ENCODE data around the gene VTN.

DNA sequence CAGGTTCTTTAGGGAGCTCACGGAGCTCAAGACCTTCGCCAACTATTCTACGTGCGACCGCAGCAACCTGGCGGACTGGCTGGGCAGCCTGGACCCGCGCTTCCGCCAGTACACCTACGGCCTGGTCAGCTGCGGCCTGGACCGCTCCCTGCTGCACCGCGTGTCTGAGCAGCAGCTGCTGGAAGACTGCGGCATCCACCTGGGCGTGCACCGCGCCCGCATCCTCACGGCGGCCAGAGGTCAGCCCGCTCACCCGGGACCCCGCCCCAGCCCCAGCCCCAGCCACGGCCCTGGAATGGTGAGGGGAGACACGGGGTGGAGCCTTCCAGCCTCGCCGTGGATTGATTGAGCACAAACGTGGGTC is 14.9 kb upstream of the VTN start:
- no peak for TF ChIP-seq POLR2AphosphoS5 (IDR thresholded peaks at IDR 0.05; ENCODE audit: low read depth)
- no peak for TF ChIP-seq EZH2phosphoT487 (IDR thresholded peaks at IDR 0.05; ENCODE audit: unreplicated experiment)
- no peak for TF ChIP-seq EZH2 (IDR thresholded peaks at IDR 0.05; ENCODE audit: low read depth, unreplicated experiment)
- TF ChIP-seq CREB1 (CRISPR knock-in tag; IDR thresholded peaks at IDR 0.05; ENCODE audit: low read depth), result no peak
- TF ChIP-seq, protein P1, sequence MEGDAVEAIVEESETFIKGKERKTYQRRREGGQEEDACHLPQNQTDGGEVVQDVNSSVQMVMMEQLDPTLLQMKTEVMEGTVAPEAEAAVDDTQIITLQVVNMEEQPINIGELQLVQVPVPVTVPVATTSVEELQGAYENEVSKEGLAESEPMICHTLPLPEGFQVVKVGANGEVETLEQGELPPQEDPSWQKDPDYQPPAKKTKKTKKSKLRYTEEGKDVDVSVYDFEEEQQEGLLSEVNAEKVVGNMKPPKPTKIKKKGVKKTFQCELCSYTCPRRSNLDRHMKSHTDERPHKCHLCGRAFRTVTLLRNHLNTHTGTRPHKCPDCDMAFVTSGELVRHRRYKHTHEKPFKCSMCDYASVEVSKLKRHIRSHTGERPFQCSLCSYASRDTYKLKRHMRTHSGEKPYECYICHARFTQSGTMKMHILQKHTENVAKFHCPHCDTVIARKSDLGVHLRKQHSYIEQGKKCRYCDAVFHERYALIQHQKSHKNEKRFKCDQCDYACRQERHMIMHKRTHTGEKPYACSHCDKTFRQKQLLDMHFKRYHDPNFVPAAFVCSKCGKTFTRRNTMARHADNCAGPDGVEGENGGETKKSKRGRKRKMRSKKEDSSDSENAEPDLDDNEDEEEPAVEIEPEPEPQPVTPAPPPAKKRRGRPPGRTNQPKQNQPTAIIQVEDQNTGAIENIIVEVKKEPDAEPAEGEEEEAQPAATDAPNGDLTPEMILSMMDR (conservative IDR thresholded peaks at IDR 0.05; ENCODE audit: low read depth in 2 of 2), result no peak
- no peak for TF ChIP-seq STAT1 (IDR thresholded peaks at IDR 0.05; ENCODE audit: unreplicated experiment)
- TF ChIP-seq, protein P2, sequence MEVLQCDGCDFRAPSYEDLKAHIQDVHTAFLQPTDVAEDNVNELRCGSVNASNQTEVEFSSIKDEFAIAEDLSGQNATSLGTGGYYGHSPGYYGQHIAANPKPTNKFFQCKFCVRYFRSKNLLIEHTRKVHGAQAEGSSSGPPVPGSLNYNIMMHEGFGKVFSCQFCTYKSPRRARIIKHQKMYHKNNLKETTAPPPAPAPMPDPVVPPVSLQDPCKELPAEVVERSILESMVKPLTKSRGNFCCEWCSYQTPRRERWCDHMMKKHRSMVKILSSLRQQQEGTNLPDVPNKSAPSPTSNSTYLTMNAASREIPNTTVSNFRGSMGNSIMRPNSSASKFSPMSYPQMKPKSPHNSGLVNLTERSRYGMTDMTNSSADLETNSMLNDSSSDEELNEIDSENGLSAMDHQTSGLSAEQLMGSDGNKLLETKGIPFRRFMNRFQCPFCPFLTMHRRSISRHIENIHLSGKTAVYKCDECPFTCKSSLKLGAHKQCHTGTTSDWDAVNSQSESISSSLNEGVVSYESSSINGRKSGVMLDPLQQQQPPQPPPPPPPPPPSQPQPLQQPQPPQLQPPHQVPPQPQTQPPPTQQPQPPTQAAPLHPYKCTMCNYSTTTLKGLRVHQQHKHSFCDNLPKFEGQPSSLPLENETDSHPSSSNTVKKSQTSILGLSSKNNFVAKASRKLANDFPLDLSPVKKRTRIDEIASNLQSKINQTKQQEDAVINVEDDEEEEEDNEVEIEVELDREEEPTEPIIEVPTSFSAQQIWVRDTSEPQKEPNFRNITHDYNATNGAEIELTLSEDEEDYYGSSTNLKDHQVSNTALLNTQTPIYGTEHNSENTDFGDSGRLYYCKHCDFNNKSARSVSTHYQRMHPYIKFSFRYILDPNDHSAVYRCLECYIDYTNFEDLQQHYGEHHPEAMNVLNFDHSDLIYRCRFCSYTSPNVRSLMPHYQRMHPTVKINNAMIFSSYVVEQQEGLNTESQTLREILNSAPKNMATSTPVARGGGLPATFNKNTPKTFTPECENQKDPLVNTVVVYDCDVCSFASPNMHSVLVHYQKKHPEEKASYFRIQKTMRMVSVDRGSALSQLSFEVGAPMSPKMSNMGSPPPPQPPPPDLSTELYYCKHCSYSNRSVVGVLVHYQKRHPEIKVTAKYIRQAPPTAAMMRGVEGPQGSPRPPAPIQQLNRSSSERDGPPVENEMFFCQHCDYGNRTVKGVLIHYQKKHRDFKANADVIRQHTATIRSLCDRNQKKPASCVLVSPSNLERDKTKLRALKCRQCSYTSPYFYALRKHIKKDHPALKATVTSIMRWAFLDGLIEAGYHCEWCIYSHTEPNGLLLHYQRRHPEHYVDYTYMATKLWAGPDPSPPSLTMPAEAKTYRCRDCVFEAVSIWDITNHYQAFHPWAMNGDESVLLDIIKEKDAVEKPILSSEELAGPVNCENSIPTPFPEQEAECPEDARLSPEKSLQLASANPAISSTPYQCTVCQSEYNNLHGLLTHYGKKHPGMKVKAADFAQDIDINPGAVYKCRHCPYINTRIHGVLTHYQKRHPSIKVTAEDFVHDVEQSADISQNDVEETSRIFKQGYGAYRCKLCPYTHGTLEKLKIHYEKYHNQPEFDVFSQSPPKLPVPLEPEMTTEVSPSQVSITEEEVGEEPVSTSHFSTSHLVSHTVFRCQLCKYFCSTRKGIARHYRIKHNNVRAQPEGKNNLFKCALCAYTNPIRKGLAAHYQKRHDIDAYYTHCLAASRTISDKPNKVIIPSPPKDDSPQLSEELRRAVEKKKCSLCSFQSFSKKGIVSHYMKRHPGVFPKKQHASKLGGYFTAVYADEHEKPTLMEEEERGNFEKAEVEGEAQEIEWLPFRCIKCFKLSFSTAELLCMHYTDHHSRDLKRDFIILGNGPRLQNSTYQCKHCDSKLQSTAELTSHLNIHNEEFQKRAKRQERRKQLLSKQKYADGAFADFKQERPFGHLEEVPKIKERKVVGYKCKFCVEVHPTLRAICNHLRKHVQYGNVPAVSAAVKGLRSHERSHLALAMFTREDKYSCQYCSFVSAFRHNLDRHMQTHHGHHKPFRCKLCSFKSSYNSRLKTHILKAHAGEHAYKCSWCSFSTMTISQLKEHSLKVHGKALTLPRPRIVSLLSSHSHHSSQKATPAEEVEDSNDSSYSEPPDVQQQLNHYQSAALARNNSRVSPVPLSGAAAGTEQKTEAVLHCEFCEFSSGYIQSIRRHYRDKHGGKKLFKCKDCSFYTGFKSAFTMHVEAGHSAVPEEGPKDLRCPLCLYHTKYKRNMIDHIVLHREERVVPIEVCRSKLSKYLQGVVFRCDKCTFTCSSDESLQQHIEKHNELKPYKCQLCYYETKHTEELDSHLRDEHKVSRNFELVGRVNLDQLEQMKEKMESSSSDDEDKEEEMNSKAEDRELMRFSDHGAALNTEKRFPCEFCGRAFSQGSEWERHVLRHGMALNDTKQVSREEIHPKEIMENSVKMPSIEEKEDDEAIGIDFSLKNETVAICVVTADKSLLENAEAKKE (CRISPR knock-in tag; IDR thresholded peaks at IDR 0.05), result no peak
- TF ChIP-seq NANOG (IDR thresholded peaks at IDR 0.05; ENCODE audit: borderline replicate concordance), result no peak
- TF ChIP-seq JUNB (IDR thresholded peaks at IDR 0.05; ENCODE audit: unreplicated experiment), result no peak
- TF ChIP-seq, protein P3, sequence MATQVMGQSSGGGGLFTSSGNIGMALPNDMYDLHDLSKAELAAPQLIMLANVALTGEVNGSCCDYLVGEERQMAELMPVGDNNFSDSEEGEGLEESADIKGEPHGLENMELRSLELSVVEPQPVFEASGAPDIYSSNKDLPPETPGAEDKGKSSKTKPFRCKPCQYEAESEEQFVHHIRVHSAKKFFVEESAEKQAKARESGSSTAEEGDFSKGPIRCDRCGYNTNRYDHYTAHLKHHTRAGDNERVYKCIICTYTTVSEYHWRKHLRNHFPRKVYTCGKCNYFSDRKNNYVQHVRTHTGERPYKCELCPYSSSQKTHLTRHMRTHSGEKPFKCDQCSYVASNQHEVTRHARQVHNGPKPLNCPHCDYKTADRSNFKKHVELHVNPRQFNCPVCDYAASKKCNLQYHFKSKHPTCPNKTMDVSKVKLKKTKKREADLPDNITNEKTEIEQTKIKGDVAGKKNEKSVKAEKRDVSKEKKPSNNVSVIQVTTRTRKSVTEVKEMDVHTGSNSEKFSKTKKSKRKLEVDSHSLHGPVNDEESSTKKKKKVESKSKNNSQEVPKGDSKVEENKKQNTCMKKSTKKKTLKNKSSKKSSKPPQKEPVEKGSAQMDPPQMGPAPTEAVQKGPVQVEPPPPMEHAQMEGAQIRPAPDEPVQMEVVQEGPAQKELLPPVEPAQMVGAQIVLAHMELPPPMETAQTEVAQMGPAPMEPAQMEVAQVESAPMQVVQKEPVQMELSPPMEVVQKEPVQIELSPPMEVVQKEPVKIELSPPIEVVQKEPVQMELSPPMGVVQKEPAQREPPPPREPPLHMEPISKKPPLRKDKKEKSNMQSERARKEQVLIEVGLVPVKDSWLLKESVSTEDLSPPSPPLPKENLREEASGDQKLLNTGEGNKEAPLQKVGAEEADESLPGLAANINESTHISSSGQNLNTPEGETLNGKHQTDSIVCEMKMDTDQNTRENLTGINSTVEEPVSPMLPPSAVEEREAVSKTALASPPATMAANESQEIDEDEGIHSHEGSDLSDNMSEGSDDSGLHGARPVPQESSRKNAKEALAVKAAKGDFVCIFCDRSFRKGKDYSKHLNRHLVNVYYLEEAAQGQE (IDR thresholded peaks at IDR 0.05; ENCODE audit: unreplicated experiment), result no peak

Data from GM23338 (cell line).